Liver (tissue), 9 donors: Measurements from ENCODE around the gene LCP1. TPM values are rescaled to one million over a fixed set of nuclear protein-coding genes. Genes with fewer than 3 reads are reported as not detected.

Experiments used
- DNase-seq: peaks from one replicate; pipeline ENCODE4 v3.0.0-alpha.2; 2017; ENCODE audit warnings: low spot score
- H3K27ac ChIP-seq, 2 donors: one replicate each; pipeline ENCODE4 v1.7.0; 2013; ENCODE audit warnings: inconsistent platforms in 2 of 2, low read length in 2 of 2, control low read depth in 1 of 2, low read depth in 1 of 2, mild to moderate bottlenecking in 1 of 2
- H3K27me3 ChIP-seq, 4 donors: one replicate each; pipeline versions ENCODE4 v1.6.1 to v1.7.0; 2013; ENCODE audit warnings: low read length in 3 of 4, inconsistent platforms in 1 of 4, mild to moderate bottlenecking in 1 of 4, moderate library complexity in 1 of 4; ENCODE audit not compliant: control insufficient read depth in 4 of 4, insufficient read depth in 4 of 4
- H3K36me3 ChIP-seq, 4 donors: one replicate each; pipeline versions ENCODE4 v1.6.1 to v1.7.0; 2013; ENCODE audit warnings: low read length in 3 of 4, mild to moderate bottlenecking in 3 of 4, low read depth in 1 of 4, moderate library complexity in 1 of 4; ENCODE audit not compliant: control insufficient read depth in 4 of 4, insufficient read depth in 3 of 4
- H3K4me1 ChIP-seq, 4 donors: one replicate each; pipeline versions ENCODE4 v1.6.1 to v1.7.0; 2013; ENCODE audit warnings: low read length in 3 of 4, mild to moderate bottlenecking in 3 of 4, moderate library complexity in 1 of 4; ENCODE audit not compliant: control insufficient read depth in 4 of 4, insufficient read depth in 4 of 4
- H3K4me3 ChIP-seq, 3 donors: one replicate each; pipeline versions ENCODE4 v1.6.1 to v1.7.0; 2013; ENCODE audit warnings: low read length in 3 of 3, control low read depth in 1 of 3, low read depth in 1 of 3, mild to moderate bottlenecking in 1 of 3
- H3K9ac ChIP-seq, 2 donors: one replicate each; pipeline ENCODE4 v1.7.0; 2013; ENCODE audit warnings: low read length in 2 of 2, mild to moderate bottlenecking in 2 of 2, moderate library complexity in 2 of 2, control low read depth in 1 of 2, low read depth in 1 of 2
- H3K9me3 ChIP-seq, 4 donors: one replicate each; pipeline versions ENCODE4 v1.6.1 to v1.7.0; 2013; ENCODE audit warnings: low read length in 3 of 4; ENCODE audit not compliant: control insufficient read depth in 4 of 4
- EGR1 ChIP-seq, 2 donors: IDR thresholded peaks; 2 replicates each; pipeline ENCODE4 v1.6.1; 2016 to 2018; ENCODE audit warnings: antibody characterized with exemption in 2 of 2, low read depth in 2 of 2
- FOXA1 ChIP-seq: IDR thresholded peaks from 2 replicates; pipeline ENCODE4 v1.6.1; 2016; ENCODE audit warnings: antibody characterized with exemption
- FOXA2 ChIP-seq: IDR thresholded peaks from 2 replicates; pipeline ENCODE4 v1.6.1; 2016; ENCODE audit warnings: antibody characterized with exemption
- GABPA ChIP-seq, 2 donors: IDR thresholded peaks in 1 of 2; conservative IDR thresholded peaks in 1 of 2; 2 replicates each; pipeline ENCODE4 v1.6.1; 2016; ENCODE audit warnings: antibody characterized with exemption in 2 of 2, mild to moderate bottlenecking in 1 of 2, moderate library complexity in 1 of 2
- HNF4A ChIP-seq, 2 donors: conservative IDR thresholded peaks; 2 replicates each; pipeline ENCODE4 v1.6.1; 2016; ENCODE audit warnings: antibody characterized with exemption in 2 of 2, mild to moderate bottlenecking in 2 of 2
- HNF4G ChIP-seq: IDR thresholded peaks from 2 replicates; pipeline ENCODE4 v1.6.1; 2016; ENCODE audit warnings: antibody characterized with exemption
- NR2F2 ChIP-seq: IDR thresholded peaks from 2 replicates; pipeline ENCODE4 v1.6.1; 2016; ENCODE audit warnings: antibody characterized with exemption
- RAD21 ChIP-seq, 2 donors: IDR thresholded peaks; 2 replicates each; pipeline ENCODE4 v1.6.1; 2016; ENCODE audit warnings: antibody characterized with exemption in 2 of 2, mild to moderate bottlenecking in 2 of 2
- RXRA ChIP-seq, 2 donors: IDR thresholded peaks; 2 replicates each; pipeline ENCODE4 v1.6.1; 2017 to 2018; ENCODE audit warnings: antibody characterized with exemption in 2 of 2, mild to moderate bottlenecking in 1 of 2
- SP1 ChIP-seq: IDR thresholded peaks from 2 replicates; pipeline ENCODE4 v1.6.1; 2018; ENCODE audit warnings: antibody characterized with exemption, mild to moderate bottlenecking
- TAF1 ChIP-seq: conservative IDR thresholded peaks from 2 replicates; pipeline ENCODE4 v1.6.1; 2016; ENCODE audit warnings: antibody characterized with exemption, mild to moderate bottlenecking
- WGBS: extraction: QIAGEN DNeasy Blood & Tissue Kit; methylation state at CpG from one replicate; pipeline ENCODE4 v1.1.7; 2013; 5-methylcytosine and 5-hydroxymethylcytosine counted together
- polyA plus RNA-seq, 2 donors: library from polyadenylated mRNA; stranded (reverse) in 1 of 2; unstranded in 1 of 2; fragments of 200-250 nt in 1 of 2; fragments of >200 nt in 1 of 2; fragmentation: Nextera tagmentation in 1 of 2; extraction: Ambion mirVana in 1 of 2; gene quantifications; one replicate each; pipeline versions ENCODE4 v1.2.1 to v1.2.3, GENCODE V29; 2013 to 2015
- total RNA-seq, 2 donors: library from RNA; depleted of rRNA; stranded (reverse); fragments of >200 nt; gene quantifications; one replicate each; pipeline ENCODE4 v1.2.3, GENCODE V29; 2014
- TF ChIP-seq, protein P1 (sequence below): IDR thresholded peaks from 2 replicates; pipeline ENCODE4 v1.6.1; 2016; ENCODE audit warnings: antibody characterized with exemption
- TF ChIP-seq, protein P2 (sequence below): IDR thresholded peaks from 2 replicates; pipeline ENCODE4 v1.6.1; 2016; ENCODE audit warnings: antibody characterized with exemption
- TF ChIP-seq, protein P3 (sequence below): IDR thresholded peaks from 2 replicates; pipeline ENCODE4 v1.6.1; 2016; ENCODE audit warnings: antibody characterized with exemption
- TF ChIP-seq, protein P4 (sequence below): IDR thresholded peaks from 2 replicates; pipeline ENCODE4 v1.6.1; 2016; ENCODE audit warnings: antibody characterized with exemption, mild to moderate bottlenecking
- TF ChIP-seq, protein P5 (sequence below): fragments of 150-350 bp; IDR thresholded peaks from 2 replicates; pipeline ENCODE4 v1.5.1; 2017; ENCODE audit warnings: improper control_type of control experiment, low read depth, low read length; ENCODE audit not compliant: missing input control
- donor health status: healthy.
- donor health status: healthy.
- donor health status: healthy.
- donor health status: healthy.
- donor health status: healthy.

The LCP1 gene
- total and polyA plus RNA-seq, 4 donors: 12.6 to 90.6 (median 36.0) TPM

DNA sequence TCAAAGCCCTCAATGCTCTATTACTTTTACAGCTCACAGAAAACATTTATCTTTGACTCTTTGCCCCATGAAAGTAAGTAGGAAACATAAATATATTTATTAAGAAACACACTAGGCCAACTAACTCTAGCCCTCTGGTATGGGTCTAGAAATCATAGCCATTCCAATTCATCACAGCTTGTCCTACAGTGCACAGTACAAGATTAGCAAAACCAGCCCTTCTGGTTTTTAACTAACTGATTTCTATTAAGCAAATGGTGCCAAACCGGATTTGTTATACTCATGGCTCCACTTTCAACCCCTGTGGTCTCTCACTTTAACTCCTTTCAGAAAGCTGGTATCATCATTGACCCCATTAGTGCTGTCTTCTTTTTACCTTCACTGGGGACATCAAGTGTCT is 24.2 kb upstream of the LCP1 start:
- Histone ChIP-seq H3K27ac (no peak overlapping the region), H3K9me3 (no peaks in the 10 kb centered on the region), H3K36me3 (no peaks in the 10 kb centered on the region), H3K4me3 (no peak overlapping the region), H3K9ac (no peak overlapping the region), H3K27me3 (no peaks in the 10 kb centered on the region), H3K4me1 (peaks cover 0 to 1% (median under 1%) of the 10 kb centered on the region in 4 donors)
- 85% methylated on average over 1 of the region's 1 CpG for WGBS
- TF ChIP-seq, protein P1, sequence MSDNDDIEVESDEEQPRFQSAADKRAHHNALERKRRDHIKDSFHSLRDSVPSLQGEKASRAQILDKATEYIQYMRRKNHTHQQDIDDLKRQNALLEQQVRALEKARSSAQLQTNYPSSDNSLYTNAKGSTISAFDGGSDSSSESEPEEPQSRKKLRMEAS: no peak
- TF ChIP-seq, protein P2, sequence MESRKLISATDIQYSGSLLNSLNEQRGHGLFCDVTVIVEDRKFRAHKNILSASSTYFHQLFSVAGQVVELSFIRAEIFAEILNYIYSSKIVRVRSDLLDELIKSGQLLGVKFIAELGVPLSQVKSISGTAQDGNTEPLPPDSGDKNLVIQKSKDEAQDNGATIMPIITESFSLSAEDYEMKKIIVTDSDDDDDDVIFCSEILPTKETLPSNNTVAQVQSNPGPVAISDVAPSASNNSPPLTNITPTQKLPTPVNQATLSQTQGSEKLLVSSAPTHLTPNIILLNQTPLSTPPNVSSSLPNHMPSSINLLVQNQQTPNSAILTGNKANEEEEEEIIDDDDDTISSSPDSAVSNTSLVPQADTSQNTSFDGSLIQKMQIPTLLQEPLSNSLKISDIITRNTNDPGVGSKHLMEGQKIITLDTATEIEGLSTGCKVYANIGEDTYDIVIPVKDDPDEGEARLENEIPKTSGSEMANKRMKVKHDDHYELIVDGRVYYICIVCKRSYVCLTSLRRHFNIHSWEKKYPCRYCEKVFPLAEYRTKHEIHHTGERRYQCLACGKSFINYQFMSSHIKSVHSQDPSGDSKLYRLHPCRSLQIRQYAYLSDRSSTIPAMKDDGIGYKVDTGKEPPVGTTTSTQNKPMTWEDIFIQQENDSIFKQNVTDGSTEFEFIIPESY: no peak
- TF ChIP-seq HNF4G (no peak), TAF1 (no peak), FOXA2 (no peak), GABPA (IDR thresholded peaks at IDR 0.05 in 1 of 2, conservative IDR thresholded peaks at IDR 0.05 in 1 of 2) (no peak), NR2F2 (no peak), RAD21 (IDR thresholded peaks at IDR 0.05) (no peak), EGR1 (IDR thresholded peaks at IDR 0.05; ENCODE audit: low read depth in 2 of 2) (no peak), RXRA (IDR thresholded peaks at IDR 0.05) (no peak), SP1 (no peak), HNF4A (conservative IDR thresholded peaks at IDR 0.05) (no peak), FOXA1 (no peak)
- TF ChIP-seq, protein P3, sequence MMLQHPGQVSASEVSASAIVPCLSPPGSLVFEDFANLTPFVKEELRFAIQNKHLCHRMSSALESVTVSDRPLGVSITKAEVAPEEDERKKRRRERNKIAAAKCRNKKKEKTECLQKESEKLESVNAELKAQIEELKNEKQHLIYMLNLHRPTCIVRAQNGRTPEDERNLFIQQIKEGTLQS: no peak
- TF ChIP-seq, protein P4, sequence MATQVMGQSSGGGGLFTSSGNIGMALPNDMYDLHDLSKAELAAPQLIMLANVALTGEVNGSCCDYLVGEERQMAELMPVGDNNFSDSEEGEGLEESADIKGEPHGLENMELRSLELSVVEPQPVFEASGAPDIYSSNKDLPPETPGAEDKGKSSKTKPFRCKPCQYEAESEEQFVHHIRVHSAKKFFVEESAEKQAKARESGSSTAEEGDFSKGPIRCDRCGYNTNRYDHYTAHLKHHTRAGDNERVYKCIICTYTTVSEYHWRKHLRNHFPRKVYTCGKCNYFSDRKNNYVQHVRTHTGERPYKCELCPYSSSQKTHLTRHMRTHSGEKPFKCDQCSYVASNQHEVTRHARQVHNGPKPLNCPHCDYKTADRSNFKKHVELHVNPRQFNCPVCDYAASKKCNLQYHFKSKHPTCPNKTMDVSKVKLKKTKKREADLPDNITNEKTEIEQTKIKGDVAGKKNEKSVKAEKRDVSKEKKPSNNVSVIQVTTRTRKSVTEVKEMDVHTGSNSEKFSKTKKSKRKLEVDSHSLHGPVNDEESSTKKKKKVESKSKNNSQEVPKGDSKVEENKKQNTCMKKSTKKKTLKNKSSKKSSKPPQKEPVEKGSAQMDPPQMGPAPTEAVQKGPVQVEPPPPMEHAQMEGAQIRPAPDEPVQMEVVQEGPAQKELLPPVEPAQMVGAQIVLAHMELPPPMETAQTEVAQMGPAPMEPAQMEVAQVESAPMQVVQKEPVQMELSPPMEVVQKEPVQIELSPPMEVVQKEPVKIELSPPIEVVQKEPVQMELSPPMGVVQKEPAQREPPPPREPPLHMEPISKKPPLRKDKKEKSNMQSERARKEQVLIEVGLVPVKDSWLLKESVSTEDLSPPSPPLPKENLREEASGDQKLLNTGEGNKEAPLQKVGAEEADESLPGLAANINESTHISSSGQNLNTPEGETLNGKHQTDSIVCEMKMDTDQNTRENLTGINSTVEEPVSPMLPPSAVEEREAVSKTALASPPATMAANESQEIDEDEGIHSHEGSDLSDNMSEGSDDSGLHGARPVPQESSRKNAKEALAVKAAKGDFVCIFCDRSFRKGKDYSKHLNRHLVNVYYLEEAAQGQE: no peak
- TF ChIP-seq, protein P5, sequence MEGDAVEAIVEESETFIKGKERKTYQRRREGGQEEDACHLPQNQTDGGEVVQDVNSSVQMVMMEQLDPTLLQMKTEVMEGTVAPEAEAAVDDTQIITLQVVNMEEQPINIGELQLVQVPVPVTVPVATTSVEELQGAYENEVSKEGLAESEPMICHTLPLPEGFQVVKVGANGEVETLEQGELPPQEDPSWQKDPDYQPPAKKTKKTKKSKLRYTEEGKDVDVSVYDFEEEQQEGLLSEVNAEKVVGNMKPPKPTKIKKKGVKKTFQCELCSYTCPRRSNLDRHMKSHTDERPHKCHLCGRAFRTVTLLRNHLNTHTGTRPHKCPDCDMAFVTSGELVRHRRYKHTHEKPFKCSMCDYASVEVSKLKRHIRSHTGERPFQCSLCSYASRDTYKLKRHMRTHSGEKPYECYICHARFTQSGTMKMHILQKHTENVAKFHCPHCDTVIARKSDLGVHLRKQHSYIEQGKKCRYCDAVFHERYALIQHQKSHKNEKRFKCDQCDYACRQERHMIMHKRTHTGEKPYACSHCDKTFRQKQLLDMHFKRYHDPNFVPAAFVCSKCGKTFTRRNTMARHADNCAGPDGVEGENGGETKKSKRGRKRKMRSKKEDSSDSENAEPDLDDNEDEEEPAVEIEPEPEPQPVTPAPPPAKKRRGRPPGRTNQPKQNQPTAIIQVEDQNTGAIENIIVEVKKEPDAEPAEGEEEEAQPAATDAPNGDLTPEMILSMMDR: no peak
- DNase-seq: no peak

DNA sequence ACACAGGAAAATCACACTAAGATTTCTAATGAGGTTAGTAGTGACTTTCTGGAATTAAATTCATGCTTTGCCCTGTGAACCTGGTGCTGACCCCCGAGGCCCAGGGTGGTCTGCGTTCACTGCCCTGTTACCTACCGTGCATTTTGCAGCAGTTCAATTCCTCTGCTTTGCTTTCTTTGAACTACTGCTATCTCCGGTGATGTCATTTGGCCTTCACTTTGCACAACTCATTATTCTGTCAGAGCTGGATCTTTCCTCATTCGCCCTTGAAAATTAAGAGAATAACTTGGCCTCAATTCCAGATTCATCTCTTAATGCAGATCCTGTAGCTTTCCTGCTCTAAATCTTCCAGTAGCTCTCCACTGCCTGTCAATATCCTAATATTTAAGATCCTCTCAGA is 21.0 kb upstream of the LCP1 start:
- no peaks in the 10 kb centered on the region for H3K27me3 ChIP-seq
- H3K4me1 ChIP-seq: no peaks in the 10 kb centered on the region
- H3K36me3 ChIP-seq: no peaks in the 10 kb centered on the region
- WGBS: 90% methylated on average over 5 of the region's 5 CpGs
- H3K27ac ChIP-seq: no peak overlapping the region
- DNase-seq: no peak
- H3K9me3 ChIP-seq: no peaks in the 10 kb centered on the region
- H3K4me3 ChIP-seq: no peak overlapping the region
- H3K9ac ChIP-seq: no peak overlapping the region
- TF ChIP-seq, protein P2: no peak
- TF ChIP-seq SP1 (no peak), EGR1 (IDR thresholded peaks at IDR 0.05; ENCODE audit: low read depth in 2 of 2) (no peak), RAD21 (IDR thresholded peaks at IDR 0.05) (no peak), FOXA2 (no peak)
- TF ChIP-seq, protein P5: no peak
